KMS-11 (cell line): ENCODE data around the gene CRELD2.
A peak's percentile ranks its signal among the peaks of the same experiment; 100 is the strongest.

ENCODE experiments used
- H2AFZ ChIP-seq: fragments of 200-600 bp; sonication (generic); 2 replicates; pipeline ENCODE4 v1.6.1; 2016; ENCODE audit warnings: antibody characterized with exemption, mixed run types, low read depth
- H3K27ac ChIP-seq: fragments of 200-600 bp; sonication (generic); 2 replicates; pipeline ENCODE4 v1.6.1; 2016; ENCODE audit warnings: mild to moderate bottlenecking, mixed run types
- H3K27me3 ChIP-seq: fragments of 200-600 bp; sonication (generic); 2 replicates; pipeline ENCODE4 v1.6.1; 2017; ENCODE audit warnings: mild to moderate bottlenecking, low read depth, mixed run types, moderate library complexity; ENCODE audit not compliant: insufficient read depth
- H3K36me3 ChIP-seq: fragments of 200-600 bp; sonication (generic); 2 replicates; pipeline ENCODE4 v1.6.1; 2017; ENCODE audit warnings: mild to moderate bottlenecking, mixed run types; ENCODE audit not compliant: insufficient read depth
- H3K4me1 ChIP-seq: fragments of 200-600 bp; sonication (generic); 2 replicates; pipeline ENCODE4 v1.6.1; 2016; ENCODE audit warnings: mild to moderate bottlenecking, low read depth, mixed run types; ENCODE audit not compliant: poor library complexity, severe bottlenecking
- H3K4me2 ChIP-seq: fragments of 200-600 bp; sonication (generic); 2 replicates; pipeline ENCODE4 v1.7.0; 2016; ENCODE audit warnings: mild to moderate bottlenecking, mixed run types
- H3K4me3 ChIP-seq: fragments of 200-600 bp; sonication (generic); IDR thresholded peaks from 2 replicates; pipeline ENCODE4 v1.6.1; 2017; ENCODE audit warnings: low read depth, low read length, mixed read lengths; ENCODE audit not compliant: insufficient read depth
- H3K79me2 ChIP-seq: fragments of 200-600 bp; sonication (generic); 2 replicates; pipeline ENCODE4 v1.6.1; 2016; ENCODE audit warnings: low read depth, mixed run types; ENCODE audit not compliant: insufficient read depth
- H3K9ac ChIP-seq: fragments of 200-600 bp; sonication (generic); 2 replicates; pipeline ENCODE4 v1.6.1; 2016; ENCODE audit warnings: mild to moderate bottlenecking, mixed run types
- H4K20me1 ChIP-seq: fragments of 200-600 bp; sonication (generic); 2 replicates; pipeline ENCODE4 v1.6.1; 2016; ENCODE audit warnings: mild to moderate bottlenecking, mixed run types; ENCODE audit not compliant: insufficient read depth
- TF ChIP-seq, protein P1 (sequence below): fragments of 200-600 bp; sonication (generic); conservative IDR thresholded peaks from 2 replicates; pipeline ENCODE4 v1.6.1; 2017; ENCODE audit warnings: low read depth, mild to moderate bottlenecking, antibody characterized with exemption, low read length, moderate library complexity, mixed read lengths

CRELD2 gene

DNA sequence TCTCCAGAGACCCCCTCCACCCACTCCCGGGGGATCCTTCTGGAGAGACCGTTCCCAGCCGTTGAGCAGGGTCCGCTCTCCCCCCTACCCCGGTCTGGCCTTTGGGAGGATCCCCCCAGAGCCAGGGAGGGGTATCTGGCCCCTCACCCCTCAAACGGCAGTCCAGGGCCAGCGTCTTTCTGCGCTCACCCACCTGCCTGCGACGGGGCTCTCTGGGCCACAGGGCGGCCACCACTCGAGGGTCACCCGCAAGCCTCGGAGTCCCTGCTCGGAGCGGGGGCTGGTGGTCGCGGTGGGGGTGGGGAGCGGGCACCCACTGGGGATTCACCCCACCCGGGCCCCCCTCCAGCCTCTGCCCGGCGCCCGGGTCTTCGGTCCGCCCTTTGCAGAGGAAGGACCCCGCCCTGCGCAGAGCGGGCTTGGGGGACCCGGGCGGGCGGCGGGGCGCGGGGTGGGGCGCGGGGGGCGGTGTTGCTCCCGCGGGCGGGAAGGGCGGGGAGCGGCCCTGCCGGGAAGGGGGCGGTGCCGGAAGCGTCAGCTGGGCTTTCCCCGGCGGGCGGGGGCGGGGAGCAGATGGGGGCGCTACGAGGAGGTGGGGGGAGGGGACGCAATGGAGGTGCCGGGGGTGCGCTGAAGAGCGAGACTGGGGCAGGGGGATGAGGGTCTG lies 16.6 kb downstream of the CRELD2 start:
- Histone ChIP-seq H3K36me3 (no peaks in the 10 kb centered on the region), H3K79me2 (no peaks in the 10 kb centered on the region), H3K4me2 (peak overlapping the region; percentile 68), H3K27ac (peak overlapping the region; percentile 55), H3K4me3 (no peak overlapping the region), H3K27me3 (no peaks in the 10 kb centered on the region), H4K20me1 (no peaks in the 10 kb centered on the region), H2AFZ (no peak overlapping the region), H3K4me1 (peaks cover 35% of the 10 kb centered on the region), H3K9ac (peak overlapping the region; percentile 59)
- TF ChIP-seq, protein P1, sequence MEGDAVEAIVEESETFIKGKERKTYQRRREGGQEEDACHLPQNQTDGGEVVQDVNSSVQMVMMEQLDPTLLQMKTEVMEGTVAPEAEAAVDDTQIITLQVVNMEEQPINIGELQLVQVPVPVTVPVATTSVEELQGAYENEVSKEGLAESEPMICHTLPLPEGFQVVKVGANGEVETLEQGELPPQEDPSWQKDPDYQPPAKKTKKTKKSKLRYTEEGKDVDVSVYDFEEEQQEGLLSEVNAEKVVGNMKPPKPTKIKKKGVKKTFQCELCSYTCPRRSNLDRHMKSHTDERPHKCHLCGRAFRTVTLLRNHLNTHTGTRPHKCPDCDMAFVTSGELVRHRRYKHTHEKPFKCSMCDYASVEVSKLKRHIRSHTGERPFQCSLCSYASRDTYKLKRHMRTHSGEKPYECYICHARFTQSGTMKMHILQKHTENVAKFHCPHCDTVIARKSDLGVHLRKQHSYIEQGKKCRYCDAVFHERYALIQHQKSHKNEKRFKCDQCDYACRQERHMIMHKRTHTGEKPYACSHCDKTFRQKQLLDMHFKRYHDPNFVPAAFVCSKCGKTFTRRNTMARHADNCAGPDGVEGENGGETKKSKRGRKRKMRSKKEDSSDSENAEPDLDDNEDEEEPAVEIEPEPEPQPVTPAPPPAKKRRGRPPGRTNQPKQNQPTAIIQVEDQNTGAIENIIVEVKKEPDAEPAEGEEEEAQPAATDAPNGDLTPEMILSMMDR: no peak

DNA sequence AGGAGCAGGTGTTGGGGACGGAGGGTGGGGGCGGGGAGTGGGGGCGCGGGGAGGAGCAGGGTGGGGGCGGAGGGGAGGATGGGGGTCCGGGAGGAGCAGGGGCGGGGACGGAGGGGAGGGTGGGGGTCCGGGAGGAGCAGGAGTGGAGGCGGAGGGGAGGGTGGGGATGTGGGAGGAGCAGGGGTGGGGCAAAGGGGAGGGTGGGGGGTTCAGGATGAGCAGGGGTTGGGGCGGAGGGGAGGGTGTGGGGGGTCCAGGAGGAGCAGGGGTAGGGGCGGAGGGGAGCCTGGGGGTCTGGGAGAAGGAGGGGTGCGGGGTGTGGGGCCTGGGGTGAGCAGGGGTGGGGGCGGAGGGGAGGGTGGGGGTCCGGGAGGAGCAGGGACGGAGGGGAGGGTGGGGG lies 17.1 kb downstream of the CRELD2 start:
- H2AFZ ChIP-seq: no peak overlapping the region
- H3K4me2 ChIP-seq: no peak overlapping the region
- no peaks in the 10 kb centered on the region for H3K79me2 ChIP-seq
- TF ChIP-seq, protein P1: no peak
- peaks cover 35% of the 10 kb centered on the region for H3K4me1 ChIP-seq
- no peaks in the 10 kb centered on the region for H3K36me3 ChIP-seq
- no peak overlapping the region for H3K4me3 ChIP-seq
- no peak overlapping the region for H3K27ac ChIP-seq
- no peaks in the 10 kb centered on the region for H3K27me3 ChIP-seq
- H4K20me1 ChIP-seq: no peaks in the 10 kb centered on the region
- H3K9ac ChIP-seq: no peak overlapping the region

DNA sequence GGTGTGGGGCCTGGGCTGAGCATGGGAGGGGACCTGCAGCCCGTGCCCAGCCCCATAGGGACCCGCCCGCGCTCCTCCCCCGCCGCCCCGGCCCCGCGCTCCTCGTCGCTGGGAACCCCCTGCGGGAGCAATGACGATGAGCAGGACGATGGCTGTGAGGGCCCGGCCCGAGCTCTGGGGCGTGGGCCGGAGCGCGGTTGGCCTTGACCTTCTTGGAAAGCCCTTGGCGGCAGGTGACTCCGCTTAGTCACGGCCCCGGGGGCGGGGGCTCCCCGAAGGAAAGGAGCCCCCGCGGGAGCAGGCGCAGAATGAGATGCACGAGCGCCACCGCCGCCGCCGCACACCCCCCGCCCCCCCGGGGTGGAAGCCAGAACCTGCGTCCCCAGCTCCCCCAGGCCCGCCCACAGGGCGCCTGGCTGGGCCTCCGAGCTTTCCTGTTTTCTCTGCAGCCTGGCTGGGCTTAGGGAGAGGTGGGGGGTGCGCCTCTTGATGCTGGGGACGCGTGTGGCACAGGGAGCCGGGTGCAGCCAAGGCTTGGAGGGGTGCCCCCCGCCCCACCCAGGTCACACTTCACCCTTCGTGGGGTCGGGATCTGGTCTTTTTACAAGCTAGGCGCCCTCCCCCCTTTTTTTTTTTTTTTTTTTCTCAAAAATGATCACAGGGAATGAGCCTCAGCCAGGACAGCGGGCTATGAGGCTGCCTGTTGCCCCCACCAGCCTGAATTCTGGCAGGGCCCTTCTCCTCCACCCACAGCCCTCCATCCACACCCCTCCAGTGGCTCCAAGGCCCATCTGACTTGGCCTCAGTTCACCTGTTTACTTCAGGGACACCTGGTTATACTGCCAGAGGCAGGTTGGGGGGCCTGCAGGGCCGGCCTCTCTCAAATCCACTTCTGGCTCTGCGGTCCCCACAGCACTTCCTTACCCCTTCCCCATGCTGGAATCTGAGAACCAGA lies 17.9 kb downstream of the CRELD2 start:
- H3K4me2 ChIP-seq: peak overlapping the region; percentile 39
- H2AFZ ChIP-seq: no peak overlapping the region
- no peaks in the 10 kb centered on the region for H3K36me3 ChIP-seq
- no peak overlapping the region for H3K4me3 ChIP-seq
- H4K20me1 ChIP-seq: no peaks in the 10 kb centered on the region
- no peaks in the 10 kb centered on the region for H3K79me2 ChIP-seq
- H3K27me3 ChIP-seq: no peaks in the 10 kb centered on the region
- TF ChIP-seq, protein P1: no peak
- peak overlapping the region; percentile 83 for H3K27ac ChIP-seq
- peak overlapping the region; percentile 61 for H3K9ac ChIP-seq
- peaks cover 27% of the 10 kb centered on the region for H3K4me1 ChIP-seq

DNA sequence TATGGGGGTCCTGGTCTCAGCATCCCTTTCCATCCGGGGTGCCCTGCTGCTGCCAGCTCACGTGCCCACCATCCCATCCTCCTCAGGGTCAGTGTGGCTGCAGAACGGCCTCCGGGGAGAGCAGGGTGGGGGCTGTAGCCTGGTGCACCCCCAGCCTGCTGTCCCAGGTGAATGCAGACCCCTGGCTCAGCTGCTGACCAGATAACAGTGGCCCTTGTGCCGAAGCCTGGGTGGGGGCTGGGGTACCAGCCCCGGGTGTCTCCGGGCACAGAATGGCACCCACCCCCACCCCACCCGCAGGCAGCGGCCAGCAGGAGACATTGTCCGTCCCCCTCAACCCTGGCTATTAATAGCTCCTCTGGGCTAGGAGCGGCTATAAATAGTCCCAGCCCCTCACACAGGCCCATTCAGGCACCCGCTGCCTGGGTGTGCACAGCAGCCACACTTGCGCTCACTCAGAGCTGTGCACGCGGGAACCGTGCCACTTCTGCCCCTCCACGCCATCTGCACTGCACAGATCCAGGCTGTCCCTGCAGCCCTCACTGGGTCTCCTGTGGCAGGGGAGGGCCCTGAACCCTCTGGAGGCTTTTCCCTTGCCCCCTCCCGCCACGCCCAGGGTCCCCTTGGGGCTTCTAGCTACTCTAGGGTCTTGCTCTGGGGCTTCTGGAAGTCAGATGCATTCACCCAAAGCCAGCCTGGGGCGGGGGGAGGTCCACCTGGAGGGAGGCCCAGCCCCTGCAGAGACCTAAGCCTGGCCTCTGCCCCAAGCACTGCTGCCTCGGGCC lies 18.7 kb downstream of the CRELD2 start:
- Histone ChIP-seq H3K4me2 (peak overlapping the region; percentile 39; the same call in 1 of the 2 replicates), H3K4me1 (peaks cover 27% of the 10 kb centered on the region), H3K4me3 (no peak overlapping the region), H3K9ac (peak overlapping the region; percentile 61; the same call in 1 of the 2 replicates), H3K27ac (peak overlapping the region; percentile 83), H2AFZ (no peak overlapping the region), H3K36me3 (no peaks in the 10 kb centered on the region), H3K27me3 (no peaks in the 10 kb centered on the region), H3K79me2 (no peaks in the 10 kb centered on the region), H4K20me1 (no peaks in the 10 kb centered on the region)
- TF ChIP-seq, protein P1: no peak
